ENCODE results near the gene CDK14. TPM values are rescaled to one million over a fixed set of nuclear protein-coding genes. Genes with fewer than 3 reads are reported as not detected.

Gene CDK14
- total RNA-seq, 4 donors from 2014 or later = 0.18 to 74.3 (median 7.3) TPM

GRCh38 chr7:90709501-90710465 lies 113.7 kb downstream of the CDK14 start:
- peak in 2 of 3 donors; percentile 51 for DNase-seq
- H3K36me3 ChIP-seq = no peaks in the 10 kb centered on the region
- H3K27ac ChIP-seq = peak overlapping the region in 2 of 4 donors; percentile 39 to 72
- TF ChIP-seq CTCF (IDR thresholded peaks at IDR 0.05) (no peak), POLR2A (IDR thresholded peaks at IDR 0.05) (no peak)
- H3K9me3 ChIP-seq = no peaks in the 10 kb centered on the region
- H3K27me3 ChIP-seq = no peaks in the 10 kb centered on the region
- H3K4me1 ChIP-seq = no peaks in the 10 kb centered on the region
- H3K4me3 ChIP-seq = peak overlapping the region in 2 of 4 donors; percentile 5 to 10

- Histone ChIP-seq H3K9me3 (no peaks in the 10 kb centered on the region), H3K4me3 (peak overlapping the region in 1 of 4 donors; percentile 5), H3K27ac (peak overlapping the region in 2 of 4 donors; percentile 39 to 72), H3K4me1 (no peaks in the 10 kb centered on the region), H3K27me3 (no peaks in the 10 kb centered on the region), H3K36me3 (no peaks in the 10 kb centered on the region)
- DNase-seq = no peak
- TF ChIP-seq POLR2A (IDR thresholded peaks at IDR 0.05) = no peak
- no peak for TF ChIP-seq CTCF (IDR thresholded peaks at IDR 0.05)
Measured at GRCh38 chr7:90710466-90710850, 114.3 kb downstream of the CDK14 start.

GRCh38 chr7:90713628-90714027 lies 117.5 kb downstream of the CDK14 start:
- Histone ChIP-seq H3K9me3 (no peaks in the 10 kb centered on the region), H3K27me3 (no peaks in the 10 kb centered on the region), H3K4me3 (no peak overlapping the region), H3K27ac (no peak overlapping the region), H3K4me1 (peaks cover 0 to 12% (median 0%) of the 10 kb centered on the region in 4 donors), H3K36me3 (no peaks in the 10 kb centered on the region)
- no peak for TF ChIP-seq CTCF (IDR thresholded peaks at IDR 0.05)
- no peak for TF ChIP-seq POLR2A (IDR thresholded peaks at IDR 0.05)
- no peak for DNase-seq

GRCh38 chr7:90715067-90715466 lies 118.9 kb downstream of the CDK14 start:
- TF ChIP-seq POLR2A (IDR thresholded peaks at IDR 0.05) (no peak), CTCF (IDR thresholded peaks at IDR 0.05) (no peak)
- no peaks in the 10 kb centered on the region for H3K9me3 ChIP-seq
- H3K4me3 ChIP-seq = no peak overlapping the region
- no peaks in the 10 kb centered on the region for H3K27me3 ChIP-seq
- no peak for DNase-seq
- no peaks in the 10 kb centered on the region for H3K36me3 ChIP-seq
- no peak overlapping the region for H3K27ac ChIP-seq
- H3K4me1 ChIP-seq = peaks cover 0 to 12% (median 0%) of the 10 kb centered on the region in 4 donors

- no peak for TF ChIP-seq POLR2A (IDR thresholded peaks at IDR 0.05)
- no peak for TF ChIP-seq CTCF (IDR thresholded peaks at IDR 0.05)
- DNase-seq = no peak
Measured at GRCh38 chr7:90717296-90718060, 121.4 kb downstream of the CDK14 start.

More at GRCh38 chr7:90717296-90718060, 121.4 kb downstream of the CDK14 start:
- Histone ChIP-seq H3K4me3 (no peak overlapping the region), H3K4me1 (peaks cover 0 to 30% (median 0%) of the 10 kb centered on the region in 4 donors), H3K9me3 (no peaks in the 10 kb centered on the region), H3K27ac (no peak overlapping the region), H3K27me3 (no peaks in the 10 kb centered on the region), H3K36me3 (no peaks in the 10 kb centered on the region)
